Stimulated activated CD4-positive, alpha-beta T cell treated with anti-CD3 and anti-CD28 coated beads, Interleukin-4, amount 100 ng/mL, for 4 hours (primary cell): ENCODE measurements around the gene TMEM167A.
A peak's percentile ranks its signal among the peaks of the same experiment; 100 is the strongest.

Experiments
- DNase-seq, 2 experiments: peaks; one replicate each; pipeline ENCODE4 v3.0.0-alpha.2; 2020

Gene TMEM167A

GRCh38 chr5:83076742-83077661 is at the start of gene TMEM167A, which contains the start of gene XRCC4:
Gene TMEM167A, minus strand, starts transcription at chr5:83077394. Its CDS starts 71 bp downstream, at chr5:83077323.
Gene XRCC4, plus strand, starts transcription at chr5:83077547. Its CDS starts 27,373 bp downstream, at chr5:83104920.
- DNase-seq, result peak; percentile 83 to 94

- no peak for DNase-seq
These were observed 49.3 kb upstream of the TMEM167A start for GRCh38 chr5:83126501-83126900.

- no peak for DNase-seq
These were observed 48.4 kb upstream of the TMEM167A start for GRCh38 chr5:83125560-83125959.

GRCh38 chr5:83124593-83124992 is 47.4 kb upstream of the TMEM167A start:
- no peak for DNase-seq

- DNase-seq, result no peak
These were observed 41.8 kb upstream of the TMEM167A start for GRCh38 chr5:83118976-83119375.

DNA sequence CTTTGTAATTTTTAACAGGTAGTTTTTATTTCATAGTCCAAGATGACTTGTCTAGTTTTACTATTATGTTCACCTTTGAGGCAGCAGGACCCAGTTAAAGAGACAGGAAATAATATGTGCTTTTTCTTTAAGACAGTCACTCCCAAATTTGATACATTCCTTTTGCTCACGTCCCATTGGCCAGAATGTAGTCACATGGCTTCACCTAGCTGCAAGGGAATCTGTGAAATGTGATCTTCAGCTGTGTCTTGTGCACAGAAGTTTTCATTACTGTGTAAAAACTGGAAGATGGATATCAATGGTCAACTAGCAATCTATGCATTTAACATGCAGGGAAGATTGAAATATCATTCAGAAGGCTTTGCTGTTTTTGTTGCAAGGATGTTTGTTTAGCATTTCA is 41.3 kb upstream of the TMEM167A start:
- no peak for DNase-seq

DNA sequence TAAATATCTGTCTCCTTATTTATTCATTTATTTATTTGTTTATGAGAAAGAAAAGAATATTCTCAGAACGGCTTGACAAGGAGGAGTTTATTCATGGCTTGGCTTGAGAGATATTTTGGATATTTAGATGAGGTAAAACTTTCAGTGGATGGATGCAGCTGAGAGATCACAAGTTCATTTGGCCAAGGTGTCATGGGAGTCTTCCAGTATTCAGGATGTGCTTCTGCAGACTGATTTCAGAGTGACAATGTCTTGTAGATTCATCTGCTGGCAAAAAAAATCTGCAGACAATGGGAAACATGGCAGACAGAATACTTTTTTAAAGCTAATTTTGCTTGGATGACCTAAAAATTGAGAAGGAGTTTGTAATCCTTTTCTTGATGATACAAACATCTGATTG is 38.6 kb upstream of the TMEM167A start:
- DNase-seq, result no peak

- no peak for DNase-seq
These were observed 32.2 kb upstream of the TMEM167A start for GRCh38 chr5:83109380-83109779.

- no peak for DNase-seq
These were observed 30.7 kb upstream of the TMEM167A start for GRCh38 chr5:83107692-83108420.

DNA sequence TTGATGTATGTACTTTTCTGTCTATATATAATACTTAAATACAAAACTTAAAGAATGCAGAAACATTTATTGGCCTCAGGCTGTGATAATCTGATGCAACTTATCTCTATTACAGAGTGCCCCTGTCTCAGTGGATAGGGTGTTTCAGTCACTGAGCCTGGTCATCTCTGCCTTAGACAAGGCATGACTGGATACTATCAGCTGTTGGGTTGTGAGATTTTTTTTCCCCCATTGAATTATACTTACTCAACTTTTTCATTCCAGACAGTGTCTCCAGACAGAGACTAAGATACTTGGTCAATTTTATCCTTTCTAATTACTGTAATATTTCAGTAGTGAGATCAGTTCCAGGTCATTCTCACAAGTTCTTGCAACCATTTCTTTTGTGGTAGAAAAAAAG is 26.8 kb upstream of the TMEM167A start:
- DNase-seq, result no peak

DNA sequence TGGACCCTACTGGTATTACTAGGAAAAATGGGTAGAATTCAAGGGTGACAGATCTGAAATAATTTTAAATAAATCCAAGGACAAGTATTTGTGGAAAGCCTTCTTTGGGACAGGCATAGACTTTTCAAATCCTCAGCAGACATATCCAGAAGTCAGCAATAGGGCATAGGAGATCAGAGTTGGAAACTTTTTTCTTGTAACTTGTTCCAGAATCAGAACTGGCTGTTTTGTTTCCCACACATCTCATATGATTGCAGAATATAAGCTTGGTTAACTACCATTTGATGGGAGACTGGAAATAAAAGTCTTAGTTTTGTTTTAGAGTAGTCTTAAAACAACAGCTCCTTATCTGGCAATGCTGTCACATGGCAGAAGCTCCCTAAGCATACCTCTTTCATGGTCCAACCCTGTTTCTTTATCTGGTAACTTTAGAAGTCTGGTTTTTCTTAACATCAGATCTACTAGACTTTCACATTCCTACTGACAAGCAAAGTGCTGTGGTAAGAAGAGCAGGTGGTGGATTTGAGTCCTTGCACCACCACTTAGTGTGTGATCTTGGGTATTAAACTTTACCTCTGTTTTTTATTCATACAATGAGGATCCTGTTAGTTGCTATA is 25.3 kb upstream of the TMEM167A start:
- no peak for DNase-seq

DNA sequence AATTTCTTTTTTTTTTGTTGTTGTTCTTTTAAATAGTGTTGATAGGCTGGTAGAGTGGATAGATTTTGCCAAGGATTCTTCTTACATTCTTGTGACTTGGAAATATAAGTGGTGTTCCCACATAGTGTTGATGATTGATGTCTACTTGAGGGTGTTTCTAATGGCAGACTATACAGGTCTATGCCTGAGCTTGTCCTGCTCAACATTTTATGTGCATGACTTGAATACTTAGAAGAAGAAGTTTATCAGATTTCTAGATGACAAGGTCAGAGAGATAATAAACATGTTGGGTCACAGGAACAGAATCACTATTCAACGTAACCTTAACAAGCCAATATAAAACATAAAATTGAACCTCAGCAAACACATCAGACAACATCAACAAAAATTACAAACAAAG is 24.3 kb upstream of the TMEM167A start:
- DNase-seq, result no peak

- DNase-seq, result no peak
These were observed 22.3 kb upstream of the TMEM167A start for GRCh38 chr5:83099445-83099844.

DNA sequence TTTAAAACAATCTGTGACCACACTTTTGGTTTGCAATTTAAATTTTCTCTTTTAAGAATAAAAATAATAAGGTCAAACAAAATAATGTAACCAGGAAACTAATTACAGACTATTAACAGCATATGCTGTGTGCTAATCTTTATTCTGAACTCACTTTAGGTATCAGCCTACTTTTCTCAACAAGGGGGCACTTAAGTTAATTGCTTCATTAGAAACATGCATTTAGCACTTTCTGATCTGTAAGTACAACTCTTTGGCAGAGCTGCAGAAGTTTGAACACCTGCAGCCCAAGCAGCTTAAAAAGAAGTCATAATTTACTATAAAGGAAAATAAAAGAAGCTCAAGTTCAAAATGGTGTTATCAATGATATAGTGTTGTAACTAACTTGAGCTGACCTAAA is 21.8 kb upstream of the TMEM167A start:
- no peak for DNase-seq

- no peak for DNase-seq
These were observed 20.6 kb upstream of the TMEM167A start for GRCh38 chr5:83097689-83098231.

- DNase-seq, result no peak
These were observed 19.6 kb upstream of the TMEM167A start for GRCh38 chr5:83096660-83097339.

- no peak for DNase-seq
These were observed 18.9 kb upstream of the TMEM167A start for GRCh38 chr5:83095957-83096539.

GRCh38 chr5:83095163-83095956 is 18.2 kb upstream of the TMEM167A start:
- no peak for DNase-seq

- no peak for DNase-seq
These were observed 16.5 kb upstream of the TMEM167A start for GRCh38 chr5:83093692-83094091.

DNA sequence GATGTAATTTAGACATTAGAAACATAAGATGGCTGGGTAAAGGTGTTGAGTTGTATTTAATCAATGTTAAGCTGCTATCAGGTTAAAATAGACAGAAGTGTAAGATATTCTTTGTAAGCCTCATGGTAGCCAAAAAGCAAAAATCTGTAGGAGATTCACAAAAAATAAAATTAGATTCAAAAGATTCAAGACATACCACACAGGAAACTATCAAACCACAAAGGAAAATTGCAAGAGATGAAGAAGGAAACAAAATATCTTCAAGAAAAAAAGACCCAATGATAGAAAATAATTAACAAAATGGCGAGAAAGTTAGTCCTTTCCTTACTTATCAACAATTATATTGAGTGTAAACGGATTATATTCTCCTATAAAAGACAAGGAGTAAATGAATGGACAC is 15.4 kb upstream of the TMEM167A start:
- DNase-seq, result no peak

DNA sequence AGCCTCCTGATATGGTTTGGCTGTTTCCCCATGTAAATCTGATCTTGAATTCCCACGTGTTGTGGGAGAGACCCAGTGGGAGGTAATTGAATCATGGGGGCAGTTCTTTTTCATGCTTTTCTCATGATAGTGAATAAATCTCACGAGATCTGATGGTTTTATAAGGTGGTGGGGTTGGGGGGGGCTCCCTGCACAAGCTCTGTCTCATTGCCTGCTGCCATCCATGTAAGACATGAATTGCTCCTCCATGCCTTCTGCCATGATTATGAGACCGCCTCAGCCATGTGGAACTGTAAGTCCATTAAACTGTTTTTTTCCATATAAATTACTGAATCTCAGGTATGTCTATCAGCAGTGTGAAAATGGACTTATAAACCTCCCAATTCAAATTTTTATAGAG is 13.0 kb upstream of the TMEM167A start:
- no peak for DNase-seq
